ENCODE results near the gene IFI30. TPM values are rescaled to one million over a fixed set of nuclear protein-coding genes. Genes with fewer than 3 reads are reported as not detected.

IFI30 gene
- total RNA-seq, 1 experiment from 2014 or later, result 23.6 TPM

DNA sequence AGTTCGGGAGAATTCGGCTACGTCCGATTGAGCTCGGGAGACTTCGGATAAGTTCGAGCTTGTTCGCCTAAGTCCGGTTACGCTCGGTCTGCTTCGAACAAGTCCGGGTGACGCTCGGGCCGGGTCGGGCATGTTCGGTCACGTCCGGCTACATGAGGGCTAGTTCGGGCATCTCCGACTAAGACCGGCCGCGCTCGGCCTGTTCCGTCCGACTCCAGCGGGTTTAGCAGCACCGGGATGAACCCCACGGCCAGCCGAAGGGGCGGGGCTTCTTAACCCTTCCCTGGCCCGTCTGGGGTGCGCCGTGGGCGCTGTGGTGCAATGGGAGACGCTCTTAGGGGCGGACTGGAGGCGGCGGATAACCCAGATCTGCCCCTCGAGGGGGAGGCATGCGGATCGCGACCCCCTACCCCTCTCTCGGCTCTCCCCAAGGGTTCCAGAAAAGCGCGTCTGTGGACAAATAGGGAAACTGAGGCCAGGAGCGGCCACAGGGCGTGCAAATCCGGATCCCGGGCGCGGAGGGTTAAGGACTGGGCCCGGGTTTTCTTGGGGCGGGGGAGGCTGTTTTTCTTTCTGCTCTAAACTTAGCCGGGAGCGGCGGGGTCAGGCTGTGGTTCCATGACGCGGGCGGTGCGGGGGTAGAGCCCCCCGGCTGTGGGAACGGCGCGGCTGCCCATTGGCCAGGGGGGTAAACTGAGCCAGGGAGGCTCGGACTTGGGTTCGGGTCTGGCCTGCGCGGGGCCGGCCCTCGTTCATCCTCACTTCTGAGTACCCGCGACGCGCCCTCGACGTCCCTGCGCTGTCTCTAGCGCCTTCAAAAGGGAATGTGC, 51.1 kb downstream of the IFI30 start:
- Histone ChIP-seq H2BK15ac (ENCODE audit: low read depth, low read length) (no peak overlapping the region), H4K20me1 (ENCODE audit: control insufficient read depth, insufficient read depth, insufficient read length) (no peaks in the 10 kb centered on the region), H3K9ac (ENCODE audit: extremely low read depth, insufficient read length, low read length) (no peak overlapping the region), H3K56ac (ENCODE audit: insufficient read length, low read depth, low read length) (no peak overlapping the region), H3K27ac (ENCODE audit: insufficient read length, low read depth, low read length) (no peak overlapping the region), H2BK12ac (ENCODE audit: insufficient read length, low read depth, low read length) (no peak overlapping the region), H2BK5ac (ENCODE audit: insufficient read length, low read length) (no peak overlapping the region), H4K91ac (ENCODE audit: insufficient read length, low read depth, low read length) (no peak overlapping the region), H2BK120ac (ENCODE audit: low read depth, low read length, poor library complexity, severe bottlenecking) (no peak overlapping the region), H3K18ac (ENCODE audit: insufficient read length, low read depth, low read length) (no peak overlapping the region), H3K14ac (ENCODE audit: insufficient read depth, low read length) (no peak overlapping the region), H3K9me3 (ENCODE audit: control insufficient read depth, low read depth, low read length) (no peaks in the 10 kb centered on the region), H3K4me1 (ENCODE audit: insufficient read depth, low read length) (no peaks in the 10 kb centered on the region; the same call in 1 of the 2 replicates), H3T11ph (ENCODE audit: low read length) (no peak overlapping the region), H4K8ac (replicated peaks; ENCODE audit: insufficient read length, low read depth, low read length) (no peak overlapping the region), H2BK20ac (ENCODE audit: low read depth, low read length, poor library complexity, severe bottlenecking) (no peak overlapping the region), H3K27me3 (ENCODE audit: insufficient read depth, low read length) (peaks cover 2% of the 10 kb centered on the region; the same call in 1 of the 2 replicates), H3K23ac (ENCODE audit: insufficient read length, low read depth, low read length) (no peak overlapping the region), H3K4me2 (ENCODE audit: insufficient read depth, insufficient read length, low read length) (peak overlapping the region; percentile 71), H3K79me1 (ENCODE audit: insufficient read depth, low read depth, low read length, poor library complexity, severe bottlenecking) (no peaks in the 10 kb centered on the region), H2AFZ (ENCODE audit: low read length) (no peak overlapping the region), H3K23me2 (ENCODE audit: insufficient read length, low read depth, low read length, poor library complexity, severe bottlenecking) (peaks cover 4% of the 10 kb centered on the region), H2AK5ac (ENCODE audit: insufficient read length, low read length) (no peak overlapping the region), H3K79me2 (ENCODE audit: insufficient read depth, low read length) (no peaks in the 10 kb centered on the region), H3K4ac (ENCODE audit: low read depth, low read length) (no peak overlapping the region), H4K5ac (ENCODE audit: insufficient read length, low read depth, low read length) (no peak overlapping the region)
- Mint-ChIP-seq H3K36me3 (ENCODE audit: insufficient read depth in 1 of 3, low read depth in 3 of 3) (no peaks in the 10 kb centered on the region; a peak in 1 of 7 replicates), H3K4me1 (peaks cover 29 to 42% of the 10 kb centered on the region in 2 experiments), H3K27me3 (ENCODE audit: low read depth) (peaks cover 34% of the 10 kb centered on the region), H3K9me3 (peaks cover 0 to 2% of the 10 kb centered on the region in 2 experiments; a peak in 2 of 5 replicates), H3K27ac (peak overlapping the region; percentile 96 to 99 (median 97)), H3K4me3 (peak overlapping the region; percentile 78 to 97)
- TF ChIP-seq, protein P1, sequence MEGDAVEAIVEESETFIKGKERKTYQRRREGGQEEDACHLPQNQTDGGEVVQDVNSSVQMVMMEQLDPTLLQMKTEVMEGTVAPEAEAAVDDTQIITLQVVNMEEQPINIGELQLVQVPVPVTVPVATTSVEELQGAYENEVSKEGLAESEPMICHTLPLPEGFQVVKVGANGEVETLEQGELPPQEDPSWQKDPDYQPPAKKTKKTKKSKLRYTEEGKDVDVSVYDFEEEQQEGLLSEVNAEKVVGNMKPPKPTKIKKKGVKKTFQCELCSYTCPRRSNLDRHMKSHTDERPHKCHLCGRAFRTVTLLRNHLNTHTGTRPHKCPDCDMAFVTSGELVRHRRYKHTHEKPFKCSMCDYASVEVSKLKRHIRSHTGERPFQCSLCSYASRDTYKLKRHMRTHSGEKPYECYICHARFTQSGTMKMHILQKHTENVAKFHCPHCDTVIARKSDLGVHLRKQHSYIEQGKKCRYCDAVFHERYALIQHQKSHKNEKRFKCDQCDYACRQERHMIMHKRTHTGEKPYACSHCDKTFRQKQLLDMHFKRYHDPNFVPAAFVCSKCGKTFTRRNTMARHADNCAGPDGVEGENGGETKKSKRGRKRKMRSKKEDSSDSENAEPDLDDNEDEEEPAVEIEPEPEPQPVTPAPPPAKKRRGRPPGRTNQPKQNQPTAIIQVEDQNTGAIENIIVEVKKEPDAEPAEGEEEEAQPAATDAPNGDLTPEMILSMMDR (conservative IDR thresholded peaks at IDR 0.05), result no peak
- DNase-seq, result peak; percentile 99
- no CpG with 5 or more reads among the region's 81 CpGs for WGBS (ENCODE audit: extremely low coverage, insufficient read length, low lambda C conversion rate)
